Gastroesophageal sphincter (tissue), 4 donors: ENCODE measurements around the gene POLR3K. TPM values are rescaled to one million over a fixed set of nuclear protein-coding genes. Genes with fewer than 3 reads are reported as not detected.

Experiments
- ATAC-seq: fragments of 150-250 bp; one replicate; pipeline ENCODE4 v1.9.1; 2016; ENCODE audit warnings: mild to moderate bottlenecking, moderate library complexity
- H3K27ac ChIP-seq, 4 donors: fragments of 200-600 bp; sonication (generic) in 3 of 4; 1 replicate in 3 of 4; 2 replicates in 1 of 4; pipeline ENCODE4 v1.5.1; 2016 to 2019
- H3K27me3 ChIP-seq: fragments of 200-600 bp; sonication (generic); one replicate; pipeline ENCODE4 v1.5.1; 2019
- H3K36me3 ChIP-seq, 2 donors: fragments of 200-600 bp; sonication (generic); one replicate each; pipeline ENCODE4 v1.5.1; 2019; ENCODE audit warnings: control low read depth in 1 of 2
- H3K4me1 ChIP-seq, 3 donors: fragments of 200-600 bp; sonication (generic); 1 replicate in 2 of 3; 2 replicates in 1 of 3; pipeline ENCODE4 v1.5.1; 2016 to 2019; ENCODE audit warnings: control low read depth in 2 of 3
- H3K4me3 ChIP-seq, 2 donors: fragments of 200-600 bp; sonication (generic); one replicate each; pipeline ENCODE4 v1.5.1; 2019; ENCODE audit warnings: mild to moderate bottlenecking in 1 of 2, moderate library complexity in 1 of 2
- H3K9me3 ChIP-seq, 3 donors: fragments of 200-600 bp; sonication (generic); one replicate each; pipeline ENCODE4 v1.5.1; 2017 to 2019; ENCODE audit warnings: control low read depth in 2 of 3
- EP300 ChIP-seq: sonication (generic); formaldehyde crosslinking; IDR thresholded peaks from one replicate; pipeline ENCODE4 v1.6.1; 2017; ENCODE audit warnings: antibody characterized with exemption, mild to moderate bottlenecking
- POLR2A ChIP-seq, 2 donors: fragments of 450-650 bp; IDR thresholded peaks; one replicate each; pipeline ENCODE4 v1.6.1; 2017; ENCODE audit warnings: antibody characterized with exemption in 2 of 2, mild to moderate bottlenecking in 2 of 2, moderate library complexity in 1 of 2
- POLR2AphosphoS5 ChIP-seq: sonication (generic); formaldehyde crosslinking; IDR thresholded peaks from one replicate; pipeline ENCODE4 v1.6.1; 2017; ENCODE audit warnings: antibody characterized with exemption
- WGBS, 2 donors: methylation state at CpG; one replicate each; pipeline ENCODE4 v1.1.5; 2018; ENCODE audit warnings: low coverage in 1 of 2; 5-methylcytosine and 5-hydroxymethylcytosine counted together
- total RNA-seq, 4 donors: library from RNA; depleted of rRNA; stranded (reverse); fragments of >200 nt; gene quantifications; one replicate each; pipeline ENCODE4 v1.1.0, GENCODE V29; 2016
- TF ChIP-seq, protein P1 (sequence below), 4 experiments: fragments of 200-600 bp in 2 of 4; fragments of 450-650 bp in 2 of 4; sonication (generic) in 1 of 4; IDR thresholded peaks; one replicate each; pipeline ENCODE4 v1.5.1; 2017 to 2019; ENCODE audit warnings: antibody characterized with exemption in 4 of 4, mild to moderate bottlenecking in 2 of 4, moderate library complexity in 2 of 4

The POLR3K gene
- total RNA-seq, 4 donors from 2014 or later, result 2.6 to 5.1 (median 4.5) TPM

DNA sequence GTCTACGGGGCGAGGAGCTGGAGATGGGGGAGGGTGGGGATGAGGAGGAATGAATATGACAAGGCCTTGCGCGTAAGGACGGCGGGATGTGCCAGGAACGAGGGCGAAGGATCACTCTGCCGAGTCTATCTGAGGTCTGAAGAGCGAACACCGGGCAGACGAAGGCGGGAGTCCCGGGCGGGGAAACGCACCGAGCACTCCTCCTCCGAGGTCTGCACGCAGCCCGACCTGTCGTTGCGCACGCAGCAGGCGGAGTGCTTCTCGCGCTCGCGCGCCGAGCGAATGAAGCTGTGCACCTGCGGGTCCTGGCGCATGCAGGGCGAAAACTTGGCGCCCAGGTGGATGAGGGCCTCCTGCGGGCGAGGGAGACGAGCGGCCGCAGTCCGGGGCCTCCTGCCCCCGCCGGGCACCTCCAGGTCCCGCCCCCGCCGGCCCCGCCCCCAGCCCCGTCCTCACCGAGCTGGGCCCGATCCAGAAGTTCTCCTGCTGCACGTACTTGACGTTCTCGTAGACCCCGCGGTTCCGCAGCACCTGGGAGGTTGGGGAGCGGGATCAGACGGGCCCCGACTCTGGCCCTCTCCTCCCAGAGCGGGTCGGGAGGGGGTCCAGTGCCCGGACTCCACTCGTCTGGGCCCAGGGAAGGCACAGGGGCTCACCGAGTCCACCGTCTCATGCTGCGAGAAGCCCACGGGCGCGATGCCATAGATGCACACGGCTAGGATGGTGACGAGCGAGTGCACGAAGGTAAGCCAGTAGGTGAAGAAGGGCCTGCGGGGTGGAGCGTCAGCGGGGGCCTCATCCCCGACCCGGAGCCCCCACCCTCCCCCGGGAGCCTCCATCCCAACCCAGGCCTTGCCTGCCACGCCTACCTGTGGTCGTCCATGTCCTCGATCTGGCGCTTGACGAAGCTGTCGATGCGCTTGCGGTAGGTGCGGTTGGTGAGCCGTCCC lies 7.8 kb upstream of the POLR3K start:
- WGBS, 2 donors, result 86 to 95% methylated on average over 9 to 29 of the region's 89 CpGs
- Histone ChIP-seq H3K36me3 (peaks cover 0 to 89% of the 10 kb centered on the region in 2 donors), H3K27me3 (no peaks in the 10 kb centered on the region), H3K27ac (no peak overlapping the region), H3K9me3 (no peaks in the 10 kb centered on the region), H3K4me1 (peaks cover 0 to 16% (median 10%) of the 10 kb centered on the region in 3 donors), H3K4me3 (no peak overlapping the region)
- TF ChIP-seq POLR2A (IDR thresholded peaks at IDR 0.05), result no peak
- TF ChIP-seq POLR2AphosphoS5, result no peak
- TF ChIP-seq EP300, result no peak
- TF ChIP-seq, protein P1, sequence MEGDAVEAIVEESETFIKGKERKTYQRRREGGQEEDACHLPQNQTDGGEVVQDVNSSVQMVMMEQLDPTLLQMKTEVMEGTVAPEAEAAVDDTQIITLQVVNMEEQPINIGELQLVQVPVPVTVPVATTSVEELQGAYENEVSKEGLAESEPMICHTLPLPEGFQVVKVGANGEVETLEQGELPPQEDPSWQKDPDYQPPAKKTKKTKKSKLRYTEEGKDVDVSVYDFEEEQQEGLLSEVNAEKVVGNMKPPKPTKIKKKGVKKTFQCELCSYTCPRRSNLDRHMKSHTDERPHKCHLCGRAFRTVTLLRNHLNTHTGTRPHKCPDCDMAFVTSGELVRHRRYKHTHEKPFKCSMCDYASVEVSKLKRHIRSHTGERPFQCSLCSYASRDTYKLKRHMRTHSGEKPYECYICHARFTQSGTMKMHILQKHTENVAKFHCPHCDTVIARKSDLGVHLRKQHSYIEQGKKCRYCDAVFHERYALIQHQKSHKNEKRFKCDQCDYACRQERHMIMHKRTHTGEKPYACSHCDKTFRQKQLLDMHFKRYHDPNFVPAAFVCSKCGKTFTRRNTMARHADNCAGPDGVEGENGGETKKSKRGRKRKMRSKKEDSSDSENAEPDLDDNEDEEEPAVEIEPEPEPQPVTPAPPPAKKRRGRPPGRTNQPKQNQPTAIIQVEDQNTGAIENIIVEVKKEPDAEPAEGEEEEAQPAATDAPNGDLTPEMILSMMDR (IDR thresholded peaks at IDR 0.05), result no peak
- no peak for ATAC-seq

DNA sequence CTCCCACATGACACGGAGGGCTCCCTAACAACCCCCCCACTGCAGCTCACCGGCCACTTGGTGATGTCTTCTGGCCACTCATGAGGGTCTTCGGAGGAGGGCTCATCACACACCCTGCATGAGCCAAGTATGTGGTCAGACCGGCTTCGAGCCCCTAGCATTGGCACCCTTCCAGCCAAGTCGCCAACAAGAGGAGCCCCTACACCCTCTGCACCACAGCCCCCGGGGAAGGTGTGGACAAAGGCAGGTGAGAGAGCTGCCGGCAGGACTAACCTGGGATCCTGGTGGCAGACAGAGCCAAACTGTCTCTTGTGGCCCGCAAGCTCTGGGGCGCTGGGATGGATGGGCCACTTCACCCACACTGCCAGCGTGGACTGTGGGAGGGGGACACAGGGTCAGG lies 6.8 kb upstream of the POLR3K start:
- H3K36me3 ChIP-seq, result peaks cover 0 to 99% of the 10 kb centered on the region in 2 donors

DNA sequence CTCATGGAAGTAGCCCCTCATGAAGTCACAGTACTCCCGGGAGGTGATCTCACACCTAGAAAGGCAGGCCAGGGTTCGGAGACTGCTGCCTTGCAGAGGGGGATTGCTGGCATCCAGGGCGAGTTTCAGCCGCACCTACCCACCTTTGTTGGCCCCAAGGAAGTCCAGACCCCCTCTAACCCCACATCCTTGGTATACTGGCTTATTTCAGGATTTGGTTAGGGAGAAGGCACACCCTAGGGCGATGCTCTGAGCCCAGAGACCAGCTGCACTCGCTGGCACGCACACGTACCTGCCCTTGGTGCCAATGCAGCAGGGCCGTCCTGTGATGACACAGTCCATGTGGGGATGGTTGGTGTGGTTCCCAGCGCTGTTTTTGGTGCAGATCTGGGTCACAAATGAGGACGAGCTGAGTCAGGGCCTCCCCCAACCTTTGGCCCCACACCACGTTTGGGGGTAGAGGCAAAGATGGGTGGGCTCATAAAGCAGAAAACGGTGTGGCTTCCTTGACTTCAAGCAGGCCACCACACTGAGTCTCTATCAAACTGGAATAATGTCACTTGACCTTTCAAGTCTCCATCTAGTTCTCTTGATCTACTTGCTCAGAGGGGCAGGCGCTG lies 6.1 kb upstream of the POLR3K start:
- peaks cover 0 to 4% (median 0%) of the 10 kb centered on the region in 3 donors for H3K4me1 ChIP-seq
- no peaks in the 10 kb centered on the region for H3K27me3 ChIP-seq
- peaks cover 0 to 94% of the 10 kb centered on the region in 2 donors for H3K36me3 ChIP-seq
- H3K4me3 ChIP-seq, result no peak overlapping the region
- no peak overlapping the region for H3K27ac ChIP-seq
- 100% methylated on average over 1 of the region's 14 CpGs; no CpG with 5 or more reads in 1 of the 2 donors for WGBS, 2 donors
- H3K9me3 ChIP-seq, result no peaks in the 10 kb centered on the region
- no peak for ATAC-seq
- no peak for TF ChIP-seq EP300

More for the DNA sequence above, 6.8 kb upstream of the POLR3K start:
- no peaks in the 10 kb centered on the region for H3K9me3 ChIP-seq
- no peaks in the 10 kb centered on the region for H3K27me3 ChIP-seq
- no peak overlapping the region for H3K27ac ChIP-seq
- ATAC-seq, result no peak
- peaks cover 0 to 6% (median 0%) of the 10 kb centered on the region in 3 donors for H3K4me1 ChIP-seq
- TF ChIP-seq, protein P1 (IDR thresholded peaks at IDR 0.05), result no peak
- TF ChIP-seq POLR2A (IDR thresholded peaks at IDR 0.05), result no peak
- TF ChIP-seq POLR2AphosphoS5, result no peak
- TF ChIP-seq EP300, result no peak
- H3K4me3 ChIP-seq, result no peak overlapping the region
- no CpG with 5 or more reads among the region's 11 CpGs for WGBS, 2 donors

DNA sequence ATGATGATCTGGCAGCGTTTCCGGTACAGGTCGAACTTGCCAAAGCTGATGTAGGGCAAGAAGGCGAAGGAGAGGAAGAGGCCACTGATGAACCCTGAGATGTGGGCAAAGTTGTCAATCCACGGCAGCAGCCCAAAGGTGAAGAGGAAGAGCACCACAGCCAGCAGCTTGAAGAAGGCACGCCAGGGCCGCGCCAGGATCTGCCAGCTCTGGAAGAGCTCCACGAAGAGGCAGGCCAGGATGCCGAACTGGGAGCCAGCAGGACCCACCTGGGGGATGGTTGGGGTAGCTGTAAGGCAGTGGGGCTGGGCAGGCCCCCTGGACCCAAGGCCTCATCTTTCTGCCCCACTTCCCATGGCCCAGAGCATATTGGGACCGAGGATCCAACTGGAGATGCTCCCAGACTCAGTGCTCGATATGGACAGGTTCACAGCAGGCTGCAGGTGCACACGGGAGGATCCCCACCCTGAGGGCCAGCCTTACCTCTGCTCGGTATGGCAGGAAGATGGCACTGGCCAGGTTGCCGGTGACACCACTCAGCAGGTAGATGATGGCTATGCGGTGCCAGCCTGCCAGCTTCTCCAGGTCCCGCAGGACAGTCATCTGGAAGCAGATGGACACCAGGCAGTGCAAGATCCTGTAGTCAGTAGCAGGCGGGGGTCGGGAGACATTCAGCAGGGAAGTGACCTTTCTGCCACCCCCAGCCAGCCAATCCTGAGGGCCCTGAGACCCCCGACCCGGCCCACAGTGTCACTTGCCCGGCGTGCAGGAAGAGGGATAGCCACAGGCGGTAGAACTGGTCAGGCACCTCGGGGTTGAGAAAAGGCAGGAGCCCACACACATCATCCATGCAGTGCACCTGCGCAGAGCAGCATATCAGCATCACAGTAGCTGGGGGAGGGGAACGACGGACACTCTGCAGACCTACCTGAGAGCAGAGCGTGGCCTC lies 5.4 kb upstream of the POLR3K start:
- no peak for ATAC-seq
- WGBS, 2 donors, result 87% methylated on average over 13 of the region's 29 CpGs; no CpG with 5 or more reads in 1 of the 2 donors
- no peak for TF ChIP-seq POLR2A (IDR thresholded peaks at IDR 0.05)
- no peak for TF ChIP-seq EP300
- TF ChIP-seq, protein P1 (IDR thresholded peaks at IDR 0.05), result no peak
- TF ChIP-seq POLR2AphosphoS5, result no peak

More for the DNA sequence above, 5.4 kb upstream of the POLR3K start:
- no peaks in the 10 kb centered on the region for H3K27me3 ChIP-seq
- H3K4me3 ChIP-seq, result no peak overlapping the region
- no peaks in the 10 kb centered on the region for H3K9me3 ChIP-seq
- H3K4me1 ChIP-seq, result peaks cover 0 to 10% (median 0%) of the 10 kb centered on the region in 3 donors
- H3K27ac ChIP-seq, result no peak overlapping the region
- peaks cover 0 to 86% of the 10 kb centered on the region in 2 donors for H3K36me3 ChIP-seq
